Hematopoietic multipotent progenitor cell treated with erythropoietin and hydrocortisone succinate and interleukin-3 and kit ligand, for 8 days (in vitro differentiated cells): ENCODE results near the gene ASCL2.

ENCODE experiments used
- DNase-seq: peaks from one replicate; pipeline ENCODE4 v3.0.0-alpha.2; 2015

The ASCL2 gene, protein sequence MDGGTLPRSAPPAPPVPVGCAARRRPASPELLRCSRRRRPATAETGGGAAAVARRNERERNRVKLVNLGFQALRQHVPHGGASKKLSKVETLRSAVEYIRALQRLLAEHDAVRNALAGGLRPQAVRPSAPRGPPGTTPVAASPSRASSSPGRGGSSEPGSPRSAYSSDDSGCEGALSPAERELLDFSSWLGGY

DNA sequence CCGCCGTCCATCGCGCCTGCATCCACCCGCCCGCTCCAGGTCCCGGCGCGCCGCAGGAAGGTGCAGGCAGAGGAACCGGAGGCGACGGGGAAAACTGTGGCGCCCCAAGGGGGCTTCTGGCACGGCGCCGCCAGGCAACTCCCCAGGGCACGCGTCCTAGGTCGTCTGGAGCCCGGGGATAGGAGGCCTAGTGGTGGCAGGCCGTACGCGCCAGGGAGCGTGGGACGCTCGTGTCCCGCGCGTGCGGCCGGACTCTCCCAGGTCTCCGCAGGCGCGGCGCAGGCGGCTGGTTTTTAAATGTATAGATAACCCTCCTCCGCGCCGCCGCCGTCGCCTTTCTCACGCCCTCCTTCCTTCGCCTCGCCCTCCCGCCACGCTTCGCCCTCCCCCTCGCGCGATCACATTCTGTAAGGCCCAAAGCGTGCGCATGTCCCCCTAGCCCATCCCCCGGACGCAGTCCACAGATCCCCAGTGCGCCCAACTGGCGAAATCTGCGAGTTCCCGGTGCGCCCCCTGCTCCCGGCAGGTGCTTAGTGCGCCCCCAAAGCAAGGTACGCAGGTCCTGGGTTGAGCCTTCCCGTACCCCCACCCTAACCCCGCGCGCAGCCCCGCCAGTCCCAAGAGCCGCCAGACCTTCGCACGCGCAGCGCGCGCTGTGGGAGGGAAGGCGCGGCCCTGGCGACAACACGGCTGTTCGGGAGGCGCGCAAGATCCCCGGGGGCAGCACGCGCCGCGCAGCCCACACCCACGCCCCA is at the start of gene ASCL2:
Gene ASCL2 (minus strand): TSS at position 267 of the 755 bp plus-strand sequence. CDS start 256 bp downstream, at position 11.
- DNase-seq, result no peak

DNA sequence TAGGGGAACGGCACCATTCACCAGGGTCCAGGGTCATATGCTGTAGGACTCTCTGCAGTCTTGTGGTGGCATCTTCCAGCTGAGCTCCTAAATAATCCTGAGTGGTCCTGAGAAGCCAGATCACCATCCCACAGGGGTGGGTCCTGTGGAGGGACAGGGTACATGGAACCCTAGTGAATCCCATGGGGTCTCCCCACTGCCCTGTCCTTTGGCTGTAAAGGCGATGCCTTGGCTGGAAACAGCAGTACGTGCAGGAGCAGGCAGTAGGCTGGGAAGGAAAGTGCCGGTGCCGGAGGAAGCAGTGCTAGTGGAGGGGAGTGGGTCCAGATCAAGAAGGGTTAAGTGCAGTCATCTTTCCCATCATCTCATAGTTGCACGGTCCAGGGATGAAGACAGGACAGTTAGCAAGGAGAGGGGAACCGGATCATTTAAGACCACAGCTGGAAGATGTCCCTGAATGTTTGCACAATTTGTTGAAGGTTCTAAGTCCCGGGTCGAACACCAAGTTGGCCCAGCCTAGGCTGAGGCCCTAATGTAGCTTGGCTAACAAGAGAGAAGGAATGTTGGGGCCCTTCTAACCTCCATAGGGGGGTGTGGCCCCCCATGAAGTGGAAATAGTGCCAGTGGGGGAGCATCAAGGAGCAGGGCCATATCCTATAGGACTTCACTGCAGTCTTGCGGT is 49.5 kb upstream of the ASCL2 start:
- no peak for DNase-seq

DNA sequence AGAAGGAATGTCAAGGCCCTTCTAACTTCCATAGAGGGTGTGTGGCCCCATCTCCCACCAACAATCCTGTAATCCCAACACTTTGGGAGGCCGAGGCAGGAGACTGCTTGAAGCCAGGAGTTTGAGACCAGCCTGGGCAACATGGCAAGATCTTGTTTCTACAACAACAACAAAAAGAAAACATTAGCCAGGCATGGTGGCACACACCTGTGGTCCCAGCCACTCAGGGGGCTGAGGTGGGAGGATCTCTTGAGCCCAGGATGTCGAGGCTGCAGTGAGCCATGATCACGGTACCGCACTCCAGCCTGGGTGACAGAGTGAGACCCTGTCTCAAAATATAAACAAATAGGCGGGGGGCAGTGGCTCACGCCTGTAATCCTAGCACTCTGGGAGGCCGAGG is 48.3 kb upstream of the ASCL2 start:
- no peak for DNase-seq

DNA sequence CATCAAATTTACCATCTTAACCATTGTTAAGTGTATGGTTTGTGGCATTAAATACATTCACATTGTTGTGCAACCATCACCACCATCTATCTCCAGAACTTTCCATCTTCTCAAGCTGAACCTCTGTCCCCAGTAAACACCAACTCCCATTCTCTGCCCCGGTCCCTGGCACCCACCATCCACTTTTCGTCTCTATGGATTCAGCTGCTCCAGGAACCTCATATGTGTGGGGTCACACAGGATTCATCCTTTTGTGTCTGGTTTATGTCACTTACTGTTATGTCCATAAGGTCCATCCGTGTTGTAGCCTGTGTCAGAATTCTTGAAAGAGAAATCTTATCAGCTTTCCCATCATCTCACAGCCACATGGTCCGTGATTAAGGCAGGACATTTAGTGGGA is 47.7 kb upstream of the ASCL2 start:
- DNase-seq, result peak; percentile 25

DNA sequence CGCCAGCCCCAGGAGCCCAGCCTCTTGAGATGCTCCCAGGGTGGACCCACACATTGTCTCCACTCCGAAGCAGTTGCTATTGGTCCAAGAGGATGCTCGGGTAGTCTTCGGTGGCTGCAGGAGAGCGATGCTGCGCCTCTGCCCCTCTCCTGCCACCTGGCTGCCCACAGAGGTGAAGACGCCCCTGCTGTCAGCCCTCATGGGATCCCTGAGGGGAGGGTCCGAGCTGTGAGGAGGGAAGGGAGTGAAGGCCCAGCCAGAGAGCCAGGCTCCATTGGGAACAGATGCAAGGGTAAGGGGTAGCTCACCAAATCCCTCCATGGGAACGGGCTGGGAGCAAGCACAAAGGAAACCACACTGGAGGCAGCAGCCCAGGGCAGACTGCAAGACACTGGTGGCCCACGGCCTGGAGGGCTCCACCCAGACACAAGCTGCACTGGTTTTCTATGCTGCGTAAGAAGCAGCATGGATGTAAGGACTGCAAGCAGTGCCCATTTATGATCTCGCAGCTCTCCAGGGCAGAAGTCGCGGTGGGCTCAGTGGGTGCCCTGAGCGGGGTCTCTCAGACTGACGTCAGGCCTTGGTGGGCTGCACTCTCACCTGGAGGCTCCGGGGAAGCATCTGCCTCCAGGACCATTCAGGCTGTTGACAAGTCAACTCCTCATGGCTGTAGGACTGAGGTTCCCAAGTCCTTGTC is 47.1 kb upstream of the ASCL2 start:
- peak; percentile 14 for DNase-seq

DNA sequence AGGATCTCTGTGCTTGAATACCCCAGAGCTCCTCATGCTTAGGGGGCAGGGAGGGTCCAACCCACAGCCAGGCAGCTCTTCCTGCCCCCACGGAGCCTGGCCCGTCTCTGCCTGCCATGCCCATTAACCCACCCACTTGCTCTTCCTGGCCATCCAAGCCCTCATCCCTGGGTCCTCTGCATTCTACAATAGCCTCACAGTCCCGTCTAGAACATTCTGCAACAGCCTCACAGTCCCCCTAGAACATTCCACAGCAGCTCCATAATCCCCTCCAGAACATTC is 46.5 kb upstream of the ASCL2 start:
- DNase-seq, result no peak

DNA sequence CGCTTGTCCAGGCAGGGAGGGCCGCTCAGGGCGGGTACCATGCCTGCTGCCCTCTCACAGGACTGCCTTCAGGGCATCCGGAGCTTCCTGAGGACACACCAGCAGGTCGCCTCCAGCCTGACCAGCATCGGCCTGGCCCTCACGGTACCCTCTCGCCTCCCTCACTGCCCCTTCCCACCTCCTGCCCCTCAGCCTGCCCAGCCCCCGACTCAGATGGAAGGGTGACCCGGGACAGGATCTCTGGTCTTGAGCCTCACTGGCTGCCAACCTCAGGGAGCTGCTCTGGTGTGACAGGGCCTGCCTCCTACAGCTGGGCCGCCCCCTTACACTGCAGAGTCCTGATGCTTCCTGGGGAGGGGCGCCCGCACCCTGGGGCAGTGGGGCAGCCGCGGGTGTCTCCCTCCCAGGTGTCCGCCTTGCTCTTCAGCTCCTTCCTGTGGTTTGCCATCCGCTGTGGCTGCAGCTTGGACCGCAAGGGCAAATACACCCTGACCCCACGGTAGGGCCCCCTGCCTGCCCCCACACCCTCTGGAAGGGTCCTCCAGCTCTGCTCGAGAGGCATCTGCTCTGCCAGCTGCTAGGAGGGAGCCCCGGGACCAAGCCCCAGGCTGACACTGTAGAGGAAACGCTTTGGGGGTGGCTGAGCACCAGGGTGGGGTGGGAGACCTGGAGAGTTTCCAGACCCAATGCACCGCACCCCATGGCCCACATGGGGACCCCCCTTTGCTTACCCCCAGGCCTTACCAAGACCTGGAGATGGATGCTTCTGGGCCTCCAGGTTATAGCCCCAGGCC is 46.0 kb upstream of the ASCL2 start:
- no peak for DNase-seq

DNA sequence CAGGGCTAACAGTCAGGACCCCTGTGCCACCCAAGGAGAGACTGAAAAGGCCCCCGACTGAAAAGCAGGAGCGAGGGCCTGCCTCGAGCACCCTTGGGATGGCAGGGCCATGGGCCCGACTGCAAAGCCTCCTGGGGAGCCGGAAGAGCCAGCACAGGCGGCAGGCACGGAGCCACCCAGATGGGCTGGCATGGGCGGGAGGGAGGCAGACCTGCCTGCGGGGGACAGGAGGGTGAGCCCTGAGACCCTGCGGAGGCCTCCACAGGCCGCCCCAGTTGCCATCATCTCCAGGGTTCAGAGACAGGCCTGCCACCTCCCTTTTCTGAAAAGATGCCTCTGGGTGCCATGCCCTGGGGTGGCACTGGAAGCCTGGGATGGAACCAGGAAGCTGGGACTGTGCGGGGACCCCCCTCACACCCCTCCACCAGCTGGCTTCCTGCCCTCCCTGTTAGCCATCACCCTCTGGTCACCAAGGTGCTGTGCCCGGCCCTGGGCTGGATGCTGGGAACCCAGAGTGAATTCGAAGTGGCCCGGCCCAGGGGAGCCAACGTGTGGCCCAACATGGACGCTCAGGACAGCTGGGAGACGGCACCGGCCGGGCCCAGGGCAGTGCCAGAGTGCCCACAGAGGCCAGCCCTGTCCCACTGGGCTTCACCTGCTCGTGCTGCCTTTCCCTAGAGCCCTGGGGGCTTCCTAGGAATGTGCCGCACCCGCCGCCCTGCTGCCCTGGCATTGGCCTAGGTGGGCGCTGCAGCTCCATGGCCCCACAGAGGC is 45.2 kb upstream of the ASCL2 start:
- no peak for DNase-seq

DNA sequence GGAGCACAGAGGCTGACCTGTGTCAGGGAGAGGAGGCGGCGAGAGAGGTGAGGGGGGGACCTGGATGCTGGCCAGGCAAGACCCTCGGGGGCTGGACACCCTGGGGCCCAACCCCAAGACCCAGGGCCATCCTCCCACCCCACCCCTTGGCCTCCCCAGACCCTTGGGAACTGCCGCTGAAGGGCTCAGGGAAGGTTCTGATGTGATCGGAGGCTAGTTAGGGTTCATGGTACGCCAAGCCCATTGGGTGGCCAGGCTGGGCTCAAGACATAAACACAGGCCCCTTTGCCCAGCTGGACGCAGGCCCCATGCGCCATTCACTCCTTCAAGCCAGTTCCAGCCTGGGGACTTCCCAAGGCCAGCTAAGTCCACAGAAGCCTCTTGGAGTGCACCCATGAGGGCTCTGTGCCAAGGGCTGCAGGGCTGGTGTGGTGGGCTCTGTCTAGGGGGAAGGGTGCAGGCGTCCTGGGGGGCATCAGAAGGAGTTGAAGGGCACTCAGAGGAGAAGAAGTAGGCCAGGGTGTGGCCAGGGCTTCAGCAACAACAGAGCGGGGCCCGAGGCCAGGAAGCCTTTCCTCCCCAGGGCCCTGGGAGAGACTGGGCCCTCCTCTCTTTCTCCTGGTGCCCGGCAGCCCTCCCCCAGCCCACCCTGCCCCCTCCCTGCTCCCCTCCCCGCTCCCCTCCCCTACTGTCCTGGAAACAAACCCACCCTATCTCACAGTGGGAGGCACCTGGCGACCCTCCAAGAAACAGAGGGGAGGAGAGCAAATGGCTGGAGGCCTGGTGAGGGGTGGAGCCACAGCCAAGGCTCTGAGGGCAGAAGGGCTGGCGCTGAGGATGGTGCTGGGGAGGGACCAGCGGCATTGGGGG is 44.4 kb upstream of the ASCL2 start:
- peak; percentile 87 for DNase-seq

DNA sequence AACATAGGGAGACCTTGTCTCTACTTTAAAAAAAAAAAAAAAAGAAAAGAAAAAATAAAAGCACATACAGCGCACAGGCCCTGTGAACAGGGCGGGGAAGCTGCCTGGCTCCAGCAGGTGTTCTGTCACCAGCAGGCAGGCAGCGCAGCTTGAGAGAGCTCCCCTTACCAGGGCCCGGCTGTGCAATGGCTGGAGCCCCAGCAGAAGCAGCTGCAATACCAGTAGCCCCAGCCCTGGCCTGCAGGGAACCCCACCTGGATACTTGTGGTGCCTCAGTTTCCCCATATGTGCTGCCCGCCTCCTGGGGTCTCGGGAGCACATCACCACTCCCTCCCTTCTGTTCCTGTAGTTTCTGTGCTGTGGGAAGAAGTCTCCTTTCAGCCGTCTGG is 43.7 kb upstream of the ASCL2 start:
- no peak for DNase-seq

DNA sequence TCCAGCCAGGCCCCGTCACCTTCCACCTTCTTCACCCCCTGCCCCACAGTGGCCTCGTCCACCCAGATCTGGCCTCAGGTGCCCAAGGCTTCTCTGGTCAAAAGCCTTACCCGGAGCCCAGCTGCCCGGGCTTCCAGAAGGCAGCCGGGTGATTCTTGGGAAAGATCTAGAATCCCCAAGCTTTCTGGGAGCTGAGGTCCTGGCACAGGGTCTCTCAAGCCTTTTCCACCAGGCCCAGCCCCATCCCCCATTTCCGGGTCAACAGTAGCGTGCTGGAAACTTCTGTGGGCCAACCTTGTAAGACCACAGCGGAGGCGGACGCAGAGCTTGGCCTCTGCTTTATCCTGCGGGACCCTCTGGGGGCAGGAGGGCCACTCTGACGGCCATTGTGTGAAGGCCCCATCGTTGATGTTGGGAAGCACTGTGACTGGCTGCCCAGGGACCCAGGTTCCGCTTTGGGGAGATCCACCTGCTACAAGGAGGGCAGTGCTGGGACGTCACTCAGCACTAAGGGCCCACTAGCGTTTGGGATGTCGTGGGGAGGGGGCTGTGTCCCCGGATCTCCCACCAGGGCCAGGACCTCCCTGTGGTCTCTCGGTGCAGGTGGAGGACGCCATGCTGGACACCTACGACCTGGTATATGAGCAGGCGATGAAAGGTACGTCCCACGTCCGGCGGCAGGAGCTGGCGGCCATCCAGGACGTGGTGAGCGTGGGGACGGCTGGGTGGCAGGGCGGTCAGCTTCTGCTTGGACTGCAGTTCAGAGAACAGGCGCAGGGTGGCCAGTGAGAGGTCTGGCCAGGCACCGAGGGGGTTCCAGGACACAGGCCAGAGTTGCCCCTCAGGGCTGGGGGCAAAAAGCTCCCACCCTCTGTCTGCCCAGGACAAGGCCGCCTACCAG is 42.9 kb upstream of the ASCL2 start:
- DNase-seq, result peak; percentile 9

DNA sequence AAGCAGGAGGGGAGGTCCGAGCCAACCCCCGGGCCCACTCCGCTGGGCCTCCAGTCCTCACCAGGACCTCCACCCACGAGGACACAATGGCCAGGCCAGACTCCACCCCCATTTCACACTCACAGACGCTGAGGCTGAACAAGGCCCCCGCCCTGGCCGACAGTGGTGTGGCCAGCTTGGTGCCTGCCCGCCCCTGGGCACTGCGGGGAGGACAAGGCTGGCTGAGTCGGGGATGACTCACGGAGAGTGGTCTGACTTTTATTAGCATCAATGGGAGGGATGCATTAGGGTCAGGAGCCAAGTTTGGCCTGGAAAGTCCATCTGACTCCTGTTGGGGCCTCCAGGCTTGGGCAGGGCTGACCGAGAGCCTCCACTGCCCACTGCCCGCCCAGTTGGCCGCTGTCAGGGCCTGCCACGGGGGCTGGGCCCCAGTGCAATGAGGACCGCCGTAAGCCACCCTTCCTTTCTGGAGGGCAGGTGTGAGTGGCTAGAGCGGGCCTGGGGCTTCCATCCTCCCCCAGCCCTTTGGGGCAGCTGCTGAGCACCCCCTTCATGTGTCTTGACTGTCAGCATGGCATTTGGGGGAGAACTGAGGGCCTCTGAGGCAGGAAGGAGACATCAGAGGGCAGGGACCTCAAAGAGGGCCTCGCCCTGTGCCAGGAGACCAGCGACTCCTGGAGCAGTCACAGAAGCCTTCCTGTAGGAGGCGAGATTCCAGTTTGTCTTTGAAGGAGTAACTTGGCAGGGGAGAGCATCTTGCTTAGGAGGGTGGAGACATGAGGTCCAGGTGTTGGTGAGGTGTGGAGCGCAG is 42.0 kb upstream of the ASCL2 start:
- DNase-seq, result peak; percentile 68

DNA sequence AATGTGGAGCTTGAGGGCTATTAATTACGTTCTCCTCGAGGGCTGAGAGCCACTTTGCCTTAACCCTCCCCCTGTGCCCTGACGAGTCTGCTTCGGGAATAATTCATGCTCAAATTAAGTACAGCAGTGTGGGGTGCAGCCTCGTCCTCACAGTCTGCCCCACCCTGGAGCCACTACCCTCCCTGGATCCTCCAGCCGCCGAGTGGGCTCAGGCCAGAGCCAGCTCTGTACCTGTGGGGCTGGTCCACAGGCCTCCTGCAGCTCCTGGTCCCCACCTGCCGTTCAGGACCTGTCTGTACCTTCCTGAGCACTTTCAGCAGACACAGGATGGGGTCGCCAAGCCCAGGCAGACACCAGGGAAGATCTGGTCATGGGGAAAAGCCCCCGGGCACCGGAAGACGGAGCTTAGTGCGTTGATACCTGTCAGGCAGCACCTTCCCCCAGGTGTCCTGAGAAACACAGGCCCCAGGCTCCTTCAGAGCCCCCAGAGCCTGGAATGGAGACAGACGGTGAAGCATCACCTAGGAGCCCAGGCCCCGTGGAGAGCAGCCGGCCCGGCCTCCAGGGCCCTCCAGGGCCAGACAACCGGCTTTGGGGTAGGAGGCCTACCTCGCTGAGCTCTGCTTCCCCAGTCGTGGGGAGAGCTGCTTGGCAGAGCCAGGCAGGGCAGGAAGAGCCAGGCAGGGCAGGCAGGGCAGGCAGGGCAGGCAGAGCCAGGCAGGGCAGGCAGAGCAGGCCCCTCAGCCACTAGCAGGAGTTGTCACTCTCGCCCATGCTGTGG is 41.2 kb upstream of the ASCL2 start:
- peak; percentile 29 for DNase-seq

DNA sequence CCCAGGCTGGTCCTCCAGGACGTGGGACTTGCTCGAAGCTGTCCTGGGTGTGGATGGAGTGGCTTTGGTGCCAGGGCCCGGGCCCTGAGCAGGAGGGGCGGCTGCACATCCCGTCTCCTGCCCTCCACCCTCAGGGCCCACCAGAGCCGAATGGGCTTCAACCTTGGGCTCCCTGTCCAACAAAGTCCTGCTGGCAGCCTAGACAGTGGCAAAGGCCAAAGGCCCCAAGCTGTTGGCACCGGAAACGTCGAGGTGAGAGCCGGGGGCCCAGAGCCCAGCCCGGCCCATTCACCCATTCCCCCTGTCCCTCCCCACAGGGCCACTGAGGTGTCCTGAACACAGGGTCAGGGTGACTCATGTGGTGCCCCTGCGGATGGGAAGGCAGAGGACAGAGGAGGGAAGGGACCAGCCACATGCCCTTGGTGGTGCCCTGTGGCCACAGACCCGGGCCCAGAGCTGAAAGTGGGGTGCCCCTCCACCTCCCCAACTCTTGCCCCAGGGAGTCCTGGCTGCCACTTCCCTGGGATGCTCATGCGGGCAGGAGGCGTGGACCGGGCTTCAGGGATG is 40.5 kb upstream of the ASCL2 start:
- DNase-seq, result peak; percentile 3

DNA sequence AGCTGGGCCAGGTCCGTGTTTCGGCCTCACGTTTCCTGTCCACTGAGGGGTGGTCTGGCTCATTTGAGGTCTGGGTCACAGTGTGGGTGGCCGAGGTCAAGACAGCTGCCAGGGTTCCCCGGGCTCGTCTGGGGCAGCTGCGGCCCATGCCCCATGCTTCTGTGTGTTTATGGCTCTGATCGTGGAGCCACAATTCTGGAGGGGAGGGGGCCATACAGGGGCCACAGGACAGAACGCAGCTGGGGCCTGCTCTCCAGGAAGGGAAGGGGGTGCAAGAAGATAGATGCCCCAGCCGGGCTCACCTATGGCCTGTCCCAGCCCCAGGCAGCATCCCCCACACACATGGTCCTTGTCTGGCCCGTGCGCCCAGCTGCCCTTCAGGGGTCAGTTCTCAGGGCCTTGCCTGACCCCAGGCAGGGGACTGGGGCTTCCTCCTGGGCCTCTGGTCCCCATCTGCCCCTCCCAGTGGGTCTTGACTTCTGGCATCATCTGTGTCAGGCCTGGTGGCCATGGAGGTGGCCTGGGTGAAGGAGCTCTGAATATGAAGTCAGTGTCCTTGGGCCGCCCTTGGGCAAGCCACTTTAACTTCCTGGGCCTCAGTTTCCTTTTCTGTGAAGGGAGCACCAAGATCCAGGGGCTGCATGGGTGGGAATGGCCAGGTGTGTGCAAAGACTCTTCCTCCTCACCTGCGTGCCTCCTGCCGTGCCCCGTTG is 39.8 kb upstream of the ASCL2 start:
- peak; percentile 3 for DNase-seq

DNA sequence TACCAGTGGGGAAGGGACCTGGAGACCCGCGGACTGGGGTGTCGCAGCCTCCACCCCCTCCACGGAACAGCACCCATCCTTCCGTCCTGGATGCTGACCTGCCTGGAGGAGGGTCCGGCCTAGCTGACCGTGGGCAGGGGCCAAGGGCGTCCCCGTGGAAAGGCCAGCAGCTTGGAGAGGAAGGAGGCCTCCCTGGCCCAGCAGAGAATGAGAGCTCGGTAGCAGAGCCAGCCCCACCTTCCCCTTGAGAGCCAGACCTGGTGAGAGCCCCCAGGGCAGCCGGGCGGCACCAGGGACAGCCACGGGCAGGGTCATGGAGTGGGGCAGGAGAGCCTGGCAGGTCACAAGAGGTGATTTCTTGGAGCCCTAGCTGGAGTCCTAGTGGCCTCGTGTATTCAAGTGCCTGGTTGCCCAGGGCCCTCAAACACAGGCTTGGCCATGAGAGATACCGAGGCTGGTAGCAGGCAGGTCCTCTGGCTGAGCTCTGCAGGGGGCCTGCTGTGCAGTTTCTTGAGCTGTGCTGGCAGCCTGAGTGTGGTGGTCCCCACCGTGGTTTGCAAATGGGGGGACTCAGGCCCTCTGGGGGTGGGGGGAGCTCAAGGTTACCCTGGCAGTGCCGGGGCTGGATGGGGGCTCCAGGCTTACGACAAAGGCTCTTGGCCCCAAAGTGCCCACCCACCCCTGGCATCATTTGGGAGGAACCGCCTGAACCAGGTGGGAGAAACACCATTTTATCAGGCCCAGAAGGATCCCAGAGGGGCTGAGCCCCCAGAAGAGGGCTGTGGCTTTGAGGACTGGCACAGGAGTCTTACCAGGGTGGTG is 39.1 kb upstream of the ASCL2 start:
- peak; percentile 11 for DNase-seq
